GM21717 (cell line): ENCODE data around the gene TNP2.
A peak's percentile ranks its signal among the peaks of the same experiment; 100 is the strongest.
"Not testable (repeated sequence)": the region's sequence is repeated elsewhere in the genome, so short reads cannot be mapped to it uniquely, and the experiment has no call there.

ENCODE experiments used
- ATAC-seq: cut with Tn5 transposase; IDR thresholded peaks from one replicate; pipeline ENCODE4 v1.9.1; 2021; ENCODE audit warnings: mild to moderate bottlenecking, moderate library complexity; ENCODE audit not compliant: unreplicated experiment

TNP2 gene

DNA sequence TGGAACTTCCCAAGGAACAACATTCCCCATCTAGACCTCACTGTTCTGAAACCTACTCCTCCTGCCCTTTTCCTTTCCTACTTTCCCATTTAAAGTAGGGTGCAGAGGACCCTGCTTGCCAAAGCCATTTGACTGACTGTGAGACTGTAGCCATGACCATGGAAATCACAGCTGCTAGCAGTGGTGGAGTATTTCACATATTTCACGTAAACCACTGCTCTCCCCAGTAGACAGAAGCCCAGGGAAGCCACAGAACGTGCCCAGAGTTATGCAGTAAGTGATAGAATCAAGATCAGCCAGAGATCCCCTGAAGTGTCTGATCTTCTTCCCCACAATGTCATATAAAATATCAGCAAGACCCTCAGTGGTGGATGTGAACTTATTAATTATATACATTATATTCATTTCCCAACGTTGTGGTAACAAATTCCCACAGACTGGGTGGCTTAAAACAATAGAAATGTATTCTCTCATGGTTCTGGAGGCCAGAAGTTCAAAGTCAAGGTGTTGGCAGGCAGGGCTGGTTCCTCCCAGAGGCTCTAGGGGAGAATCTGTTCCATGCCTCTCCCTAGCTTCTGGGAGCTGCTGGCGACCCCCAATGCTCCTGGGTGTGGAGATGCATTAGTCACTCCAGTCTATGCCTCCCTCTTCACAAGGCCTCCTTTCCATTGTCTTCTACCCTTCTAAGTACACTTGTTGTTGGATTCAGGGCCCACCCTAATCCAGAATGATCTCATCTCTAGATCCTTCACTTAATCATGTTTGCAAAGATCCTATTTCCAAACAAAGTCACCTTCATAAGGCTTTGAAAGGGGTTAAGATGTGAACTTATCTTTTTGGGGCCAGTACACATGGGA lies 32.7 kb upstream of the TNP2 start:
- ATAC-seq: no peak

DNA sequence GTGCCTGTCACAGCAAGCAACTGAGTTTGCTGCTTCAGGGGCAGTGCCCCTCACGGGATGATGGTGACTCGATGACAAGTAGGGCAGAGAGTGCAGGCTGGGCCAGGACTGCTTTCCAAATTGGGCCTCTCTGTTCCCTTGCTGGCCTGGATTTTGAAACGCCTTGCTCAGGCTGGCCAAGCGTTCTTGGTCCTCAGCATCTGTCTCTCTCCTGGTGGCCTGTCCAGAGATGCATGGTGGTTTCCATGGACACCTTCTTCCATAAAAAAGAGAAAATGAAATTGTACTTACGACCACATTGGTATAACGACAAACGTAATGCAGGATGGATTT lies 31.4 kb upstream of the TNP2 start:
- no peak for ATAC-seq

DNA sequence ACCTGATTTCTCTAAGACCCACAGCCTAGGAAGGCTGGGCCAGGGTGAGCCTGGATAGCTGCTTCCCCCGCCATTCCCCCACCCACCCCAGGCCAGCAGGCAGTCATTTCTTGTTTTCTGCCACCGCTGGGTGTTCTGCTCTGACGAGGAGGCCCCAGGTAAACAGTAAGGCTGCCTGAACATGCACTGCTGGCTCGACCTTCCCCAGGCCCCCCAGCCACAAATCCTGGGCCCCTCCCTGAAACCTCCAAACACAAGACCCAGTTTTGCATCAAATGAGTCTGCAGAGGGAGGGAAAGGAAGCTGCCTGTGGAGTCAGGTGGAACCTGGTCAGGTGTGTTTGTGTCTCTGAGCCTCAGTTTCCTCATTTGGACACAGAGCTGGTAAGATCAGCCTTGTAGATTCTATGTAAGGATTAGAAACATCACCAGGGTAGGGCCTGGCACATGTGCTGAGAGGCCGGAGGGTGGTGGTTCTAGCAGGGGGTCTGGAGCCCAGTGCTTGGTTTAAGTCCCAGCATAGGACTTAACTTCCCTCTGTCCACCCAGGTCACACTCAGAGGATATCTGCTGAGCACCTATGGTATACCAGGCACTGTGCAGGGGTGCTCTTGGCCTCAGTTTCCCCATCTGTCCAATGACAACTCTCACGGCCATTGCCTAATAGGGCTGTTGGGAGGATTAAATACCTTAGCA lies 30.9 kb upstream of the TNP2 start:
- ATAC-seq: no peak

DNA sequence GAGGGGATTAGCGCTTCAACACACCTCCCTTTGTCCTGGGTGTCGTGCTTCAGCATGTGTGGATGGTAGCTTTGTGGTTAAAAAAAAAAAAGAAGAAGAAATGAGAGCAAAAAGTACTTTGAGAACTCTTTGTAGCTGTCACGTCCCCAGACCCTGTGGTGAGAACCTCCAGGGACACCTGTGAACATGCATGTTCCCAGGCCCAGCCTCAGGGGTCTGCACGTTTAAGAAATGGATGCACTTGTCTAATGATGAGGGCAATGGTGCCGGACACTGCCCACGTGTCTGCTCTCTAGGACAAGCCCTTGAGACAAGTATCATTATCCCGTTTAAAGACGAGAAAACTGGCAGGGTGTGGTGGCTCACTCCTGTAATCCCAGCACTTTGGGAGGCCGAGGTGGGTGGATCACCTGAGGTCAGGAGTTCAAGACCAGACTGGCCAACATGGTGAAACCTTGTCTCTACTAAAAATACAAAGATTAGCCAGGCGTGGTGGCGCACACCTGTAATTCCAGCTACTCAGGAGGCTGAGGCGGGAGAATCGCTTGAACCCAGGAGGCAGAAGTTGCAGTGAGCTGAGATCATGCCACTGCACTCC lies 29.9 kb upstream of the TNP2 start:
- not testable (repeated sequence) for ATAC-seq

DNA sequence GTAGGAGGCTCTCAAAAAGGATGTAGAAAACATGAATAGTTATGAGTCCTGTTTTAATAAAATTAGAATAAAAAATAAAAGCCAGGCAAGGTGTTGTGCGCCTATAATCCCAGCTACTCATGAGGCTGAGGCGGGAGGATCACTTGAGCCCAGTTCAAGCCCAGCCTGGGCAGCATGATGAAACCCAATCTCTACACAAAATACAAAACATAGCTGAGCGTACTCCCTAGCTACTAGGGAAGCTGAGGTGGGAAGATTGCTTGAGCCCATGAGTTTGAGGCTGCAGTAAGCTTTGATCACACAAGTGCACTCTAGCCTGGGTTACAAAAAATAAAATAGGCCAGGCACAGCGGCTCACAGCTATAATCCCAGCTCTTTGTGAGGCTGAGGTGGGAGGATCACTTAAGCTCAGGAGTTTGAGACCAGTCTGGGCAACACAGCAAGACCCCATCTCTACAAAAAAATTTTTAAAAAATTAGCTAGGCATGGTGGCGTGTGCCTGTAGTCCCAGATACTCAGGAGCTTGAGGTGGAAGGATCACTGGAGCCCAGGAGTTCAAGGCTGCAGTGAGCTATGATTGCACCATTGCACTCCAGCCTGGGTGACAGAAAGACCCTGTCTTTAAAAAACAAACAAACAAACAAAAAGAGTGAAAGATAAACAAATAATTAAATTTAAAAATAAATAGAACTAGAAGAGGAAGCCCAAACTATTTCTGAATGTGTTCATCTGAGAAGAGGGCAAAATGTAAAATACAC lies 29.2 kb upstream of the TNP2 start:
- no peak for ATAC-seq

DNA sequence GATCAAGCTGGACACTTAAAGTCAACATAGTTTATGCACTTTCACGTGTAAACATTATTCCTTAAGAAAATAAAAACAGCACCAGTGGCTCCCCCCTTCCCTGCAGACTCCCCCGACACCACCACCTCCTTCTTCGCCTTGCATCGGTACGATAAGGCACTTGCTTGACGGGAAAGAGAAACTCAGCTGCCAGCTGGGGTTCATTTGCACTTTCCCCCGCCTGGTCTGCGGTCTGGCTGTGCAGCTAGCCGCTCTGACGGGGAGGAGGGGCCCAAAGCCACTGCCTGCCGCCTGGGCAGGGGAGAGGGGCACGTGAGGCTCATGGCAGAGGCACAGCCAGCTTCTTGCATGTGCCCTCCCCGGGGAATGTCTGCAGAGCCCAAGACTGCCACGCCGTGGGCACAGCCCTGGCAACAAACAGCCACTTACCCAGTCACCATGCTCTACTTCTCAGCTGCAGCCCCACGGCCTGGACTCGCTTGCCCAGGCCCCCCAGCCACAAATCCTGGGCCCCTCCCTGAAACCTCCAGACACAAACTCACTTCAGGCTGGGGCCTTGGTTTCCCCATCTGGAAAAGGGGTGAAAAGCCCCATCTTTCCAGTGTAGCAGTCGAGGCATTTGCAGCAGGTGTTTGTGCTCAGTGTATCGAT lies 28.5 kb upstream of the TNP2 start:
- peak; percentile 54 for ATAC-seq

DNA sequence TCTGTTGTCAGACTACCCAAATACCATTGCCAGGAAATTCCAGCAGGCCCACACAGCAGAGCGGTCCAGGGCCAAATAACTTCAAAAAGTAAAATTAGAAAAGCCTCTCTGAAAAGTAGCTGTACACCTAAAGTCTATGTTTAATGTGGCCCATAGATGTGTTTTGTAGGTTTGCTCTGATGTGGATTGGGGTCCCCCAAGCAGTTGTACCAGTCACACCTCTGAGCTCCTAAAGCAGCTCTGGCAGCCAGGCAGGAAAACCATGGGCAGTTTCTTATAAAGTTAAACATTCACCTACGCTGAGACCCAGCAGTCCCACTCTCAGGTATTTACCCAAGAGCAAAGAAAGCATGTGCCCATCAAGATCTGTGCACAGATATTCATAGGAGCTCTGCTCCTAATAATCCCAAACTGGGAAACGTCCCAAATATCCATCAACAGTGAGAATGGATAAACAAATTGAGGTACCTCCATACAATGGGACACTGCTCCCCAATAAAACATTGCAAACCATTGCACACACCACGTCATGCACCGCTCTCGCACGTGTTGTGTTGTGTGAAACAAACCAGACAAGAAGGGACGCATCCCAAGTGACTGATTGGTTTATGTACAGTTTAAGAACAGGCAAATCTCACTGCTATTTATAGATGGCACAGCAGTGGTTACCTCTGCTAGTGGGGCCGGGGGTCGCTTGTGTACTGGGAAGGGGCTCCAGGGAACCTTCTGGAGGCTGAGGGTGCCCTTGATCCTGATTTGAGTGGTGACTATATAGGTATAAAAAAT lies 27.8 kb upstream of the TNP2 start:
- ATAC-seq: no peak

DNA sequence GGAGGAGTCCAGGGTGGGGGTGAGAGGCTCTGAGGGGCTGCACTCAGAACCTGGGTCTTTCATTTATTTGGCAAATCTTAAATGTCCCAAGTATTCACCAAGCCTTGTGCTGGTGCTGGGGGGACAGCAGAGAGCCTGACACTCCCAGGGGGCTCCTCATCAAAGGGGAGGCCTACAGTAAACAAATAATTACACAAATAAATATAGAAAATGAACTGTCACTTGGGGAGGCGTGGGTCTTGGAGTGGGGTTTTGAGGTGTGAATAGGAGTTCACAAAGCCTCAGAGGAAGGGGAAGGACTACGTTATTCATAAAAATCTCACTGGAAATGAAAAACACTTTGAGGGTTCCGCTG lies 27.2 kb upstream of the TNP2 start:
- ATAC-seq: no peak

DNA sequence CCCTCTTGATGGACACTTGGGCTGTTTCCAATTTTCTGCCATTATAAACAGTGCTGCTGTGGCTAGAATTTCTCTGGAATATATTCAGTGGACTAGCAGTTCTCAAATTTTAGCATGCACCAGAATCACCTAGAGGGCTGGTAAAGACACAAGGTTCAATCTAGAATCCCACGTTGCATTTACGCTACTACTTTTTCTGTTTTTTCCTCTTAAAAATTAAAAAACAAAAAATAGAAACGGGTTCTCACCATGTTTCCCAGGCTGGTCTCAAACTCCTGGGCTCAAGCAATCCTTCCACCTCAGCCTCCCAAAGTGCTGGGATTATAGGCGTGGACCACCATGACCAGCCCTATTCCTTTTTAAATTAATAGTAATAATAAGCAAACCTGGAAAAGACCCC lies 26.5 kb upstream of the TNP2 start:
- no peak for ATAC-seq

DNA sequence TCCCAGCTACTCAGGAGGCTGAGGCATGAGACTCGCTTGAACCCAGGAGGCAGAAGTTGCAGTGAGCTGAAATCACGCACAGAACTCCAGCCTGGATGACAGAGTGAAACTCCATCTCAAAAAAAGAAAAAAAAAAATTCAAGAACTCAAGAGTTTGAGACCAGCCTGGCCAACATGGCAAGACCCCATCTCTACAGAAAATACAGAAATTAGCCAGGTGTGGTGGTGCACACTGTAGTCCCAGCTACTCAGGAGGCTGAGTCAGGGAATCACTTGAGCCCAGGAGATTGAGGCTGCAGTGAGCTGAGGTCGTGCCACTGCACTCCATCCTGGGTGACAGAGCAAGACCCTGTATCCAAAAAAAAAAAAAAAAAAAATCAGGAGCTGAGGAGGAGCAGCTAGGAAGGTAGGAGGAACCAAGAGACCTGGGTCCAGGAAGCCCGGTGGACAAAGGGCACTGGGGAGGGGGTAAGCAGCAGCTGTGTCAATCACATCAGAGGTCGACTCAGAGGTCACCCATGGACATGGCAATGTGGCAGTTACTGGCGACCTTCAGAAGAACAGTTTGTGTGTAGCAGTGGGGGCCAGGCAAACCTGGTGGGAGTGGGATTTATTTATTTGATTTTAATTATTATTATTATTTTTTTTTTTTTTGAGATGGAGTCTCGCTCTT lies 23.1 kb upstream of the TNP2 start:
- ATAC-seq: no peak

DNA sequence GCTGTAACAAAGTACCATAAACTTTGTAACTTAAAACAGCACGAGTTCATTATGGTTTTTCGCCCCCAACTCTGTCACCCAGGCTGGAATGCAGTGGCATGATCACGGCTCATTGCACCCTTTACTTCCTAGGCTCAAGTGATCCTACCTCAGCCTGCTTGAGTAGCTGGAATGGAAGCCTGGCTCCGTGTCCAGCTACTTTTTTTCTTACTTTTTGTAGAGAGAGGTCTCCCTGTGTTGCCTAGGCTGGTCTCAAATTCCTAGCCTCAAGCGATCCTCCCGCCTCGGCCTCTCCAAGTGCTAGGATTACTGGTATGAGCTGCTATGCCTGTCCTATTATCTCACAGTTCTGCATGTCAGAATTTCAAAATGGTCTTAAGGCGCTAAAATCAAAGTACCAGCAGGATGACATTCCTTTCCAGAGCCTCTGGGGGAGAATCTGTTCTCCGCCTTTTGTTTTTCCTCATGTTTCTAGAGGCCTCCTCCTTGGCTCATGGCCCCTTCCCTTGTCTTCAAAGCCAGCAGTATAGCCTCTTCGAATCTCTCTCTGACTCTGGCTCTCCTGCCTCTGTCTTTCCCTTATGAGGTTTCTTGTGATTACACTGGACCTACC lies 22.1 kb upstream of the TNP2 start:
- ATAC-seq: no peak

DNA sequence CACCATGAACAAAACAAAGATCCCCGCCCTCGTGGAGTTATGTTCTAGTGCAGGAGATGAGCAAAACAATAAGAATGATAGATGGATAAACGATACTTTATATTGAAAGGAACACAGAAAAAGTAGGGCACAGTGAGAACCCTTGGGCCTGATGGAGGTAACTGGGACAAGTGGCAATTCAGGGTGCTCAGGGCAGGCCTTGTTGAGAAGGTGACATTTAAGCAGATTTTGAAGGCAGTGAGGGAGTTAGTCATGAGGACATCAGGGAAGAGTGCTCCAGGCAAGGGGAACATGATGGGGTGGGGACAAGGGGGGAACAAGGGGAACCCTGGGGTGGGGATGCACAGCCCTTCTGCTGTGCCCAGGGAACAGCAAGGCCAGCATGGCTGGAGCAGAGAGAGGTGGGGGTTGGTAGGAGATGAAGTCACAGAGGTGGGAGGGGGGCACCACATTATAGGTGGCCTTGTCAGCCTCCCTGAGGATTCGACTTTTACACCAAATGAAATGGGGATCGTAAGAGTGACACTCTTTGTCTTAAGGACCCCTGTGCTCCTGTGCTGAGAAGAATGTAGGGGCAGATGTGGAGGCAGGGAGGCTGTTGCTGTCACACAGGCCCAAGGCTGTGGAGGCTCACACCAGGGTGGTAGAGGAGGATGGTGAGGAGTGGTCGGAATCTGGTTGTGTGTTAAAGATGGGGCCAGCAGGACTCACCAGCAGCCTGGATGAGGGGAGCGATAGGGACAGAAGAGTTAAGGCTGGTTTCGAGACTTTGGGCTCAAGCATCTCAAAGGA lies 21.2 kb upstream of the TNP2 start:
- ATAC-seq: no peak

DNA sequence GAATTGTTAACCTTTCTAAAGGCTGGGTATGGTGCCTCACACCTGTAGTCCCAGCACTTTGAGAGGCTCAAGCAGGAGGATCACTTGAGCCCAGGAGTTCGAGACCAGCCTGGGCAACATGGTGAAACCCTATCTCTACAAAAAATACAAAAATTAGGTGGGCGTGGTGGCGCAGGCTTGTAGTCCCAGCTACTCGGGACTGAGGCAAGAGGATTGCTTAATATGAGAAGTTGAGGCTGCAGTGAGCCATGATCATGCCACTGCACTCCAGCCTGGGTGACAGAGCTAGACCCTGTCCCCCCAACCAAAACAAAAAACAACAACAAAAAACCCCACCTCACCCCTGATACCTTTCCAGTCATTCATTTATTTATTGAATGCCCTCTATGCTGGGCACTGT lies 20.6 kb upstream of the TNP2 start:
- not testable (repeated sequence) for ATAC-seq

DNA sequence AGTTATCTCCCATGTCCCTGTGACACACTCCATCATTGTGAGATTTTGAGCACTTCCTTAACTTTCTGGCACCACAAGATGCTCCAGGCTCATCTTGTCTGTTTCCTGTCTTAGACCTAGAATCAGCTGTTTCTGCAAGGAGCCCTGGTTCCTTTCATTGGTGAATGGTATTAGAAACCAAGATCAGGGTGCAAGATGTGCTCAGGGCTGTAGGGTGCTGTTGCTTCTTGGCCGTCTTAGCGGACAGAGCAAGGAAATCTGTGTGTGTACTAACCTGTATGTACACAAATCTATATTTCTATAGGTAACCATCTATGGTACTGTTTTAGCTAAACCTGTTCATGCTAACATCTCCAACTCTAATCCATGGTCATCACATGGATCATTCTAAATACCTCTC lies 20.1 kb upstream of the TNP2 start:
- no peak for ATAC-seq

DNA sequence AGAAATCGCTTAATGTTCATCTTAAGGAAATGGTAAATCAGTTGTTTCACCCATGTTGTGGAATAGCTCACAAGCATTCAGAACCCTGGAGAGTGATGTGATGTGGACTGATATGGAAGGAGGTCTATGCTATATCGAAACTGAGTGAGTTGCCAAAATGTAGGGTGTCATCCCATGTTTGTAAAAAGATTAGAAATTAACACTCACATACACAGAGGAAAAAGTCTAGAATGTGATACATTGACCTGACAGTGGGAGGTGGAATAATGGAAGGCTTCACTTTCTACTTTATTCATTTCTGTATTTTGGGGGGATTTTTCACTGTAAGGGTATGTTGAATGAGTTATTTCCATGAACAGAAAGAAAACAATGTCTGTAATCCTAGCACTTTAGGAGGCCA lies 16.7 kb upstream of the TNP2 start:
- no peak for ATAC-seq

DNA sequence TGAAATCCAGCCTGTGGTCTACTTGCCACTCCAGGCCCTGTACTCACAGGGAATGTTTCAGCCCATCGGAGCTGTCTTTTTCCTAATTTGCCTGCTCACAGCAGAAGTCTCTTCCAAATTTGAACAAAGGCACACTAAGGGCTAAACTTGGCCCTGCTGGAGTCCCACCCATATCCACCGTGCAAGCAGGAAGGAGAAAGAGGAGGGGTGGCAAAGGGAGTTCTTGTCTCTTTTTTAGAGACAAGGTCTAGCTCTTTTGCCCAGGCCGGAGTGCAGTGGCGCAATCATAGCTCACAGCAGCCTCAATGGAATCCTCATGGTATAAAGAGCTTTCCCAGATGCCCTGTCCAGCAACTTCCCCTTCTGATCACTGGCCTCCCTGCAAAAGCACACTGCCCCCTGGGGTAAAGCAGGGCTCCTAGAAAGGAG lies 14.7 kb upstream of the TNP2 start:
- no peak for ATAC-seq

DNA sequence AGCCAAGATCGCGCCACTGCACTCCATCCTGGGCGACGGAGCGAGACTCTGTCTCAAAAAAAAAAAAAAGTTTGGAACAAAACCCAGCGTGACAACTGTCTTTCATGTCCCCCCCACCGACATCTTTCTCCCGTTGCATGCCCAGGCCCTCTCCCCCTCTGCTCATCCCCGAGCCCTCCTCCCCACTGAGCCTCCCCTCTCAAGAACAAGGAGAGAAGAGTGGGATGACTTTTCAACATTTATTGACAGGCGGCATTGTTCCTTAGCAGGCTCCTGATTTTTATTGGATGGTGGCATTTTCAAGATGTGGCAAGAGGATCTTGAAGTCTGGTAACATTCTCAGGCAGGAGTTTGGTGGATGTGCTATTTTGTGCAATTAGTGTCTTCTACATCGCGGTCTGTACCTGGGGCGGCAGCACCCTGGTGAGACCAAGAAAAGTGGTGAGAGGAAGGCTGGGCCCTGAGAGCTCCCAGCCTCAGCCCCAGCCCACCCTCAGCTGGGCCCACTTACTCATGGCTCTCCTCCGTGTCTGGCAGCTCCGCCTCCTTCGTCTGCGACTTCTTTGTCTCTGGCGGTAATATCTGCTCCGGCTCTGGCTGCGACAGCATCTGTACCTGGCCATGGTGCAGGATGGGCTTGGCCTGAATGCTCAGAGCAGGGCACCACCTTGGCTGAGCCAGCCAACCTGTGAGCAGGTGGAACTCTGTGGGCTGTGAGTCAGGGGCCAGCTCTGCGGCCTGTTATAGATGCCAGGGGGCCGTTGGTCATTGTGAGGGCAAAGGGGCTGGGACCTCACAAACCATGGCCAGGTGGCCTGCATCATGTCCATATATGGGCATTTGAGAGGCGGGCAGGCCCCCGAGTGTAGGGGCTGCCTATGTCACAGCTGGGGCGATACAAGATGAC lies 11.7 kb upstream of the TNP2 start, which contains the start of gene PRM1:
Gene PRM1 (minus strand): TSS at position 715 of the 907 bp plus-strand sequence. CDS start 92 bp downstream, at position 623.
- no peak for ATAC-seq
